ENCODE measurements around the gene TRAPPC10. TPM values are rescaled to one million over a fixed set of nuclear protein-coding genes. Genes with fewer than 3 reads are reported as not detected.

The TRAPPC10 gene
- total and polyA plus RNA-seq, 2 of the 8 experiments (the other 6 are each of a cell fraction or from before 2014, with no cell fraction given) = 18.5 to 29.8 TPM

DNA sequence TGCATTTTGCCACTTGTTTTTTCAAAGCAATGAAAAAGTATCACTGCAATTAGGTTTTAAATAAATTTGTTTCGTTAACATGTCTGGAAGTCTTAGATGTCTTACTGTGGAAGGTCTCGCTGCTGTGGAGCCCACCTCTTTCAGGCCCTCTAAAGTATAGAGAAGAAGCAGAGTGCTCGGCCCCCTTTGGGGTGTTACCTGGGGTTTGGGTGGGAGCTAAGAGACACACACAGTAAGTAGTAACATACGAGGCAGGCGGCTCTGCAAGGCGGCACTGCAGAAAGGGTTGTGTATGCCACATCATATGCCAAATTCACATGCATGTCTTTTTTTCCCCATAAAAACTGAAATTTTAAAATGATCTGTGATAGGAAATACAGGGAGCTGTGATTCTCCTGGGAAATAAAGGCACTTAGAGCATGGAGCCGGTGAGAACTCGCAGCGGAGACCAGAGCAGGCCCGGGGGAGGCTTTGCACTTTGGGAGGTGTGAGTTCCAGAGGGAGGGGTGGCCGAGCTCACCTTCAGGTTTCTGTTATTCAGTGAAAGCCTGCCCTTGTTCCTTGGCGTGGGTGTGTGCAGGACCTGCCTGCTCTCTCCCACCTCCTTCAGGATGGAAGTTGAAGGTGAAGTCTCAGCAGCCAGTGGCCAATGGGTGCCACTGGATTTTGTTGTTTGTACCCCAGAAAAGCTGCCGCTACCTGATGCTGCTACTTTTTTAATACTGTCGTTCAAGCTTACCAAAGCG lies 59.4 kb downstream of the TRAPPC10 start:
- Histone ChIP-seq H3K79me1 (ENCODE audit: low read depth, low read length) (peaks cover 7% of the 10 kb centered on the region; the same call in 1 of the 2 replicates), H3K4ac (replicated peaks; ENCODE audit: insufficient read length, low read depth, low read length) (no peak overlapping the region), H2BK15ac (ENCODE audit: low read length) (no peak overlapping the region), H4K5ac (ENCODE audit: insufficient read length, low read depth, low read length) (no peak overlapping the region), H3K27me3 (replicated peaks in 1 of 4; ENCODE audit: control insufficient read depth in 3 of 4, extremely low read depth in 1 of 4, insufficient read depth in 3 of 4, low read length in 3 of 4) (no peaks in the 10 kb centered on the region), H3K79me2 (ENCODE audit: control insufficient read depth in 1 of 2, insufficient read depth in 2 of 2, low read length in 2 of 2) (peaks cover 0 to 2% of the 10 kb centered on the region in 2 experiments; a peak in 1 of 4 replicates), H4K8ac (ENCODE audit: extremely low read depth, insufficient read depth, low read length) (no peak overlapping the region), H3K9ac (replicated peaks in 1 of 4; ENCODE audit: extremely low read depth in 1 of 4, low read depth in 3 of 4, low read length in 3 of 4) (no peak overlapping the region), H4K91ac (replicated peaks; ENCODE audit: insufficient read length, low read length) (no peak overlapping the region), H3K4me3 (ENCODE audit: extremely low read depth in 1 of 4, insufficient read depth in 2 of 4, low read depth in 3 of 4, low read length in 4 of 4) (no peak overlapping the region), H2BK5ac (ENCODE audit: low read depth, low read length) (no peak overlapping the region), H3K23me2 (ENCODE audit: low read depth, low read length) (no peaks in the 10 kb centered on the region), H3K18ac (ENCODE audit: extremely low read depth, low read length) (no peak overlapping the region), H2AK5ac (ENCODE audit: low read depth, low read length) (no peak overlapping the region), H3K4me2 (ENCODE audit: insufficient read depth in 1 of 2, low read depth in 2 of 2, low read length in 2 of 2) (no peak overlapping the region), H3K27ac (ENCODE audit: low read depth, low read length) (no peak overlapping the region), H4K20me1 (replicated peaks in 1 of 2; ENCODE audit: control insufficient read depth in 1 of 2, insufficient read depth in 2 of 2, low read length in 2 of 2) (peaks cover 9 to 10% of the 10 kb centered on the region in 2 experiments), H3K4me1 (replicated peaks in 1 of 4; ENCODE audit: control insufficient read depth in 3 of 4, insufficient read depth in 4 of 4, low read length in 3 of 4) (no peaks in the 10 kb centered on the region; a peak in 1 of 7 replicates), H3K36me3 (ENCODE audit: control insufficient read depth in 2 of 4, insufficient read depth in 4 of 4, low read length in 3 of 4) (peaks cover 0 to 28% (median 7%) of the 10 kb centered on the region in 4 experiments; a peak in 6 of 8 replicates), H3K9me3 (ENCODE audit: insufficient read depth in 2 of 2, low read depth in 1 of 2, low read length in 1 of 2) (no peaks in the 10 kb centered on the region), H2BK12ac (ENCODE audit: low read depth, low read length) (no peak overlapping the region), H3K56ac (replicated peaks; ENCODE audit: insufficient read length, low read depth, low read length) (no peak overlapping the region), H2AFZ (ENCODE audit: low read length) (no peak overlapping the region), H3K23ac (ENCODE audit: insufficient read length) (no peak overlapping the region), H2BK120ac (replicated peaks; ENCODE audit: low read depth, low read length) (no peak overlapping the region), H2BK20ac (ENCODE audit: low read length) (no peak overlapping the region), H3K14ac (ENCODE audit: insufficient read length) (no peak overlapping the region)
- 86% methylated on average over 15 of the region's 15 CpGs; no CpG with 5 or more reads in 1 of the 2 experiments for WGBS, 2 experiments (ENCODE audit: extremely low coverage in 1 of 2, insufficient coverage in 1 of 2, insufficient read length in 1 of 2, insufficient replicate concordance in 2 of 2, low coverage in 1 of 2, low lambda C conversion rate in 2 of 2, missing lambda C conversion rate in 1 of 2)
- ChIA-PET CTCF (ENCODE audit: partially characterized antibody) (interaction anchor here (0.5 to 4.0 kb wide), 10 partner anchors 13 to 130 kb away, joined by 3 to 14 read pairs (median 5); no protein-coding TSS in a partner anchor), POLR2A (ENCODE audit: partially characterized antibody) (no interaction called here)
- no peak for DNase-seq (ENCODE audit: low read depth in 1 of 2, low spot score in 2 of 2)
- FAIRE-seq = no peak
- peak; percentile 19 to 29; a peak in 2 of 4 replicates for TF ChIP-seq RAD21 (IDR thresholded peaks at IDR 0.05 in 1 of 2, conservative IDR thresholded peaks at IDR 0.05 in 1 of 2; ENCODE audit: low read depth in 2 of 2, low read length in 2 of 2)
- TF ChIP-seq MAX (IDR thresholded peaks at IDR 0.05) = no peak
- TF ChIP-seq CTCF (IDR thresholded peaks at IDR 0.05; ENCODE audit: control extremely low read depth in 1 of 3, insufficient read depth in 1 of 3, low read depth in 1 of 3, low read length in 3 of 3) = peak; percentile 30 to 44 (median 34)
- TF ChIP-seq EGR1 (IDR thresholded peaks at IDR 0.05; ENCODE audit: borderline replicate concordance, low read depth, low read length) = 0 out of 2 replicates have a peak, but pooled peaks have one; percentile 19
- TF ChIP-seq CBX8 (IDR thresholded peaks at IDR 0.05; ENCODE audit: borderline replicate concordance, low read depth, low read length) = no peak
